Testis (tissue), 2 donors: Measurements from ENCODE around the gene CADPS.

Experiments used
- POLR2A ChIP-seq: fragments of 450-650 bp; IDR thresholded peaks from one replicate; pipeline ENCODE4 v1.6.1; 2017; ENCODE audit warnings: antibody characterized with exemption, mild to moderate bottlenecking, moderate library complexity
- TF ChIP-seq, protein P1 (sequence below), 3 experiments: fragments of 450-650 bp in 2 of 3; fragments of 200-600 bp in 1 of 3; sonication (generic) in 1 of 3; IDR thresholded peaks; one replicate each; pipeline ENCODE4 v1.5.1; 2016 to 2019; ENCODE audit warnings: antibody characterized with exemption in 3 of 3, mild to moderate bottlenecking in 2 of 3, moderate library complexity in 1 of 3

DNA sequence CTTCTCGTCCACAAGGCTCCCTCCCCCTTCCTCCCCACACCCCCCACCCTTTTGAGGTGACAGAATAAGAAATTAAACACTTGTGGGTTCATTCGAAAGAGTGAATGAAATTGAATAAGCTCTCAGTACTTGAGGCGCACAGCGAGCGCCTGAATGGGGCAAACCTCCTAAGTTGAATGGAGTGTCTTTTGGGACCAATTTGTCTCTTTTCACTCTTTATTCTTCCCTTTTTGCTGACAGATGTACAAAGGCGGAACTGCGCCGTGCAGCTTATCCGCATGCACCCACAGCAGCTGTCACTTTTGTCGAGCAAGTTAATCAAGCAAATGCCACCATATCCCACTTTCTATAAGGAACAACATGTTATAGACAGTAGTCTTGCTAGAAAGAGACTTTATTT is 454.0 kb downstream of the CADPS start:
- no peak for TF ChIP-seq POLR2A
- TF ChIP-seq, protein P1, sequence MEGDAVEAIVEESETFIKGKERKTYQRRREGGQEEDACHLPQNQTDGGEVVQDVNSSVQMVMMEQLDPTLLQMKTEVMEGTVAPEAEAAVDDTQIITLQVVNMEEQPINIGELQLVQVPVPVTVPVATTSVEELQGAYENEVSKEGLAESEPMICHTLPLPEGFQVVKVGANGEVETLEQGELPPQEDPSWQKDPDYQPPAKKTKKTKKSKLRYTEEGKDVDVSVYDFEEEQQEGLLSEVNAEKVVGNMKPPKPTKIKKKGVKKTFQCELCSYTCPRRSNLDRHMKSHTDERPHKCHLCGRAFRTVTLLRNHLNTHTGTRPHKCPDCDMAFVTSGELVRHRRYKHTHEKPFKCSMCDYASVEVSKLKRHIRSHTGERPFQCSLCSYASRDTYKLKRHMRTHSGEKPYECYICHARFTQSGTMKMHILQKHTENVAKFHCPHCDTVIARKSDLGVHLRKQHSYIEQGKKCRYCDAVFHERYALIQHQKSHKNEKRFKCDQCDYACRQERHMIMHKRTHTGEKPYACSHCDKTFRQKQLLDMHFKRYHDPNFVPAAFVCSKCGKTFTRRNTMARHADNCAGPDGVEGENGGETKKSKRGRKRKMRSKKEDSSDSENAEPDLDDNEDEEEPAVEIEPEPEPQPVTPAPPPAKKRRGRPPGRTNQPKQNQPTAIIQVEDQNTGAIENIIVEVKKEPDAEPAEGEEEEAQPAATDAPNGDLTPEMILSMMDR (IDR thresholded peaks at IDR 0.05), result no peak
